NT2/D1 (cell line): Measurements from ENCODE around the gene AOPEP.

ENCODE experiments used
- YY1 ChIP-seq: IDR thresholded peaks from 2 replicates; pipeline ENCODE4 v1.6.1; 2011; ENCODE audit not compliant: insufficient read length, insufficient read depth
- ZNF274 ChIP-seq: IDR thresholded peaks from 2 replicates; pipeline ENCODE4 v1.6.1; 2011; ENCODE audit warnings: mild to moderate bottlenecking, low read depth, low read length

GRCh38 chr9:95043826-95044225 lies 317.3 kb downstream of the AOPEP start:
- TF ChIP-seq ZNF274 (no peak), YY1 (no peak)
